ENCODE results near the gene STK4. TPM values are rescaled to one million over a fixed set of nuclear protein-coding genes. Genes with fewer than 3 reads are reported as not detected.
A peak's percentile ranks its signal among the peaks of the same experiment; 100 is the strongest.

STK4 gene
- total RNA-seq, 1 experiment from 2014 or later: 43.0 TPM

DNA sequence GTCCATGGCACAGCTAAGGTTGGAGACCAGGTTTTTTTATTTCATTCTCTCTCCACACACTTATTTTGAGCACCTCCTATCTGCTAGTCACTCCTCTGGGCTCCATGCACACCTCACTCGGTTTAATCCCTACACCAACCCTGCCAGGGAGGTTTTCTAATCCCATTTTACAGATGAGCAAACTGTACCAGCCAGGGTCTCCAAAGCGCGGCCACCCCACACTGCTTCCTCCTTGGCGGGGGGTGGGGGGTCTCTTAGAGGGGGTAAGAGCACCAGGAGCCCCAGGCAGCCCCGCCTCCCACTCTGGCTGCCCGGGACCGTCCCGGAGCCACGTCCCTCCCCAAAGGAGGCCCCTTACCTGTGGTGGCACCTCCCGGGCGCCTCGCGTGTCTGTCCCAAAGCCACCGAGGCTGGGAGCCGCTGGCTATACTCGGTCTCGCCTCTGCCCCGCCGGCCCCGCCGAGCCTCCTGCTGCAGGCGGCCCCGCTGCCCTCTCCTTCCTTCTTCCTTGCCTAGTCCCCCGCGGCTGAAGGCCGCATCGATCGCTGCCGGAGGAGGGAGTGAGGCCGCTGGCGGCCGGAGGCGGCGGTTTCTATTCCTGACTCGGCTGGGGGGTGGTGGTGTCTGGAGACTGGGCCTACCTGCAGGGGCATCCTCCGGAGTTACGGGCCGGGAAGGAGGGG, 134.4 kb downstream of the STK4 start, which contains the start of gene KCNS1:
KCNS1 (minus strand) TSS at position 565 of the 683 bp plus-strand sequence. CDS start 1,891 bp downstream, outside the sequence.
- no peak within 1 kb of the TSS for H2AK5ac ChIP-seq (ENCODE audit: insufficient read length, low read length)
- no peak within 1 kb of the TSS for H2BK5ac ChIP-seq (ENCODE audit: insufficient read length, low read length)
- H2BK15ac ChIP-seq (ENCODE audit: low read depth, low read length): no peak within 1 kb of the TSS
- peak; percentile 81 for DNase-seq
- H2BK20ac ChIP-seq (ENCODE audit: low read depth, low read length, poor library complexity, severe bottlenecking): no peak within 1 kb of the TSS
- no peak within 1 kb of the TSS for H2BK120ac ChIP-seq (ENCODE audit: low read depth, low read length, poor library complexity, severe bottlenecking)
- TF ChIP-seq CTCF (conservative IDR thresholded peaks at IDR 0.05): peak; percentile 31; the same call in 2 of the 3 replicates
- no peak within 1 kb of the TSS for H3T11ph ChIP-seq (ENCODE audit: low read length)
- no peak within 1 kb of the TSS for H2BK12ac ChIP-seq (ENCODE audit: insufficient read length, low read depth, low read length)
- no peak within 1 kb of the TSS for H3K18ac ChIP-seq (ENCODE audit: insufficient read length, low read depth, low read length)
- peaks cover 2 to 4% (median 2%) of the 10 kb centered on the region in 3 experiments; a peak in 5 of 7 replicates for H3K36me3 Mint-ChIP-seq (ENCODE audit: insufficient read depth in 1 of 3, low read depth in 3 of 3)
- no peak within 1 kb of the TSS for H3K9ac ChIP-seq (ENCODE audit: extremely low read depth, insufficient read length, low read length)
- peaks cover 0 to 4% of the 10 kb centered on the region in 2 experiments; a peak in 3 of 5 replicates for H3K9me3 Mint-ChIP-seq
- H3K4ac ChIP-seq (ENCODE audit: low read depth, low read length): no peak within 1 kb of the TSS
- H3K56ac ChIP-seq (ENCODE audit: insufficient read length, low read depth, low read length): no peak within 1 kb of the TSS
- H3K27ac Mint-ChIP-seq: no peak within 1 kb of the TSS
- H3K4me1 Mint-ChIP-seq: peaks cover 11% of the 10 kb centered on the region in 2 experiments
- no peaks in the 10 kb centered on the region for H3K9me3 ChIP-seq (ENCODE audit: control insufficient read depth, low read depth, low read length)
- H3K23me2 ChIP-seq (ENCODE audit: insufficient read length, low read depth, low read length, poor library complexity, severe bottlenecking): no peaks in the 10 kb centered on the region
- H3K4me3 Mint-ChIP-seq: peak within 1 kb of the TSS; percentile 55 to 73
- WGBS (ENCODE audit: extremely low coverage, insufficient read length, low lambda C conversion rate): no CpG with 5 or more reads among the region's 38 CpGs
- H3K27me3 Mint-ChIP-seq (ENCODE audit: low read depth): peaks cover 56% of the 10 kb centered on the region
- H3K27me3 ChIP-seq (ENCODE audit: insufficient read depth, low read length): no peaks in the 10 kb centered on the region; the same call in 1 of the 2 replicates
- no peak within 1 kb of the TSS for H2AFZ ChIP-seq (ENCODE audit: low read length)
- no peak within 1 kb of the TSS for H4K91ac ChIP-seq (ENCODE audit: insufficient read length, low read depth, low read length)
- no peaks in the 10 kb centered on the region; the same call in 1 of the 2 replicates for H3K4me1 ChIP-seq (ENCODE audit: insufficient read depth, low read length)
- no peak within 1 kb of the TSS for H3K23ac ChIP-seq (ENCODE audit: insufficient read length, low read depth, low read length)
- no peak within 1 kb of the TSS for H4K8ac ChIP-seq (replicated peaks; ENCODE audit: insufficient read length, low read depth, low read length)
- H4K5ac ChIP-seq (ENCODE audit: insufficient read length, low read depth, low read length): no peak within 1 kb of the TSS
- no peak within 1 kb of the TSS for H3K27ac ChIP-seq (ENCODE audit: insufficient read length, low read depth, low read length)
- H3K79me2 ChIP-seq (ENCODE audit: insufficient read depth, low read length): no peaks in the 10 kb centered on the region
- no peaks in the 10 kb centered on the region for H4K20me1 ChIP-seq (ENCODE audit: control insufficient read depth, insufficient read depth, insufficient read length)
- no peaks in the 10 kb centered on the region for H3K79me1 ChIP-seq (ENCODE audit: insufficient read depth, low read depth, low read length, poor library complexity, severe bottlenecking)
- H3K4me2 ChIP-seq (ENCODE audit: insufficient read depth, insufficient read length, low read length): peak within 1 kb of the TSS; percentile 35
- no peak within 1 kb of the TSS for H3K14ac ChIP-seq (ENCODE audit: insufficient read depth, low read length)

All from H9 (cell line).